Cerebellar nuclear complex (tissue), 1 donor: ENCODE measurements around the gene VPS37C.
"Not testable (repeated sequence)": the region's sequence is repeated elsewhere in the genome, so short reads cannot be mapped to it uniquely, and the experiment has no call there.

ENCODE experiments used
- DNase-seq, 2 experiments: peaks; one replicate each; lab custom pipeline; 2025; lab: John Stamatoyannopoulos, UW

The VPS37C gene

DNA sequence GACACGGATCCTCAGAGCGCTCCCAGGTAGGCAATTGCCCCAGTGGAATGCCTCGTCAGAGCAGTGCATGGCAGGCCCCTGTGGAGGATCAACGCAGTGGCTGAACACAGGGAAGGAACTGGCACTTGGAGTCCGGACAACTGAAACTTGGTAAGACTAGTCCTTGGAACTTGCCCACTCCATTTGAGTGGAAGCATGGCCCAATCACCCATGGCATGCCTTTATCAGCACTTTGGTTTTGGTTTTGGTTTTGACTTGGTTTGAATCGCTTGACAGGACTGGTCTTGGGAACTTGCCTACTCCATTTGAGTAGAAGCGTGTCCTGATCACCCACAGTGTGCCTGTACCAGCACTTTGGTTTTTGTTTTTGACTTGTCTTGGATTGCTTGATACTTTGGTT, 67.1 kb downstream of the VPS37C start:
- DNase-seq, result not testable (repeated sequence)

DNA sequence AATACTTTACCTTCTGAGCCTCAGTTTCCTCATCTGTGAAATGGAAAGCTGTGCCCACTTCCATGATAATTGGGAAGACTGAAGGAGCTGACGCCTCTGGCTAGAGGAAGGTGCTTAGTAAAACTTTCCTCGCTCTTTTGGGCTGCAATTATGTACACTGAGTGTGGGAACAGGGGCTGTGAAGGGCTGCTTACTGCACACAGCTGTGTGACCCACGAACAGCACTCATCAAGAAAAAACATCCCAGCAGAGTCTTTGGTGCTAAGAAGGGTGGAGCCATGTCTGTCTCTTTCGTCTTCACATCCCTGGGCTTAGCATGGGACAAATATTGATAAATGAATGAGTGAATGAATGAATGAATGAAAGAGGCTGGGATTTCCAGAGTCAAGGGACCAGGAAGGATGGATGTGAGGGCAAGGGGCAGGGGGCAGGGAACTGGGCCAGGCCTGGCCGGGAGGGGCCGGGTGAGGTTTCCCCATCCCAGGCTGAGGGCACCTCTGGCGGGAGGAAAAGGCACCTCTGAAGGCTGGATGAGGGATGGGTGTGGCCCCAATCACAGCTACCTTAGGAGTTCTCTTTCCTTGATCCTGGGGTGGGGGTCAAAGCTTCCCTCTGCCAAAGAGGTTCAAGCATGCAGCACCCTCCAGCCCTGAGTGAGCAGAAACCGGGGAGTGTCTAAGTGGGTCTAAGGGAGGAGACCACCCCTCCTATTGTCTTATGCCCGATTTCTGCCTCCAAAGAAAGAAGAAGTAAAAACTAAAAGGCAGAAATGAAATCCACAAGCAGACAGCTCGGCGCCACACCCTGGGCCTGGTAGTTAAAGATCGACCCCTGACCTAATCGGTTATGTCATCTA, 68.1 kb downstream of the VPS37C start:
- no peak for DNase-seq

DNA sequence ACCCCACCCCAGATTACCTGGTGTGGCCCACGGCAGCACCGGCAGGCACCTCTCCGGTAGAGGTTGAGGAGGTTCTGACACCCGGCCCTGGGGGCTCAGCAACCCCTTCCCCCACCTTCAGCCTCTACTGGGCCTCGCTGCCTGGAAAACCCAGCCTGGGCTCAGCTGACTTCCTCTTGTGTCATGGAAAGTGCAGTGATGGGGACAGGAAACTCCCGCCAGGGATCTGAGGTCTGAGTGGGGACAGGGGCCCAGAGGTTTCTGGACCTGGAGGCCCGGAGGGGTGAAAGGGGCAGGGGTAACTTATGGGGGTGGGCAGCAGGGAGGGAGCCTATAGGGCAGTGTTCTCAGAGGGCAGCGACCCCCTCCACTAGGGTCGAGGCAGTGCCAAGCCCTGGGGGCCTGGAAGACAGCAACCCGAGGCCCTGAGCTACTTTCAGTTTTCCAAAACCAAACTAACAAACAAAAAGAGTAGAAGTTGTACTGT, 68.9 kb downstream of the VPS37C start:
- DNase-seq, result no peak

DNA sequence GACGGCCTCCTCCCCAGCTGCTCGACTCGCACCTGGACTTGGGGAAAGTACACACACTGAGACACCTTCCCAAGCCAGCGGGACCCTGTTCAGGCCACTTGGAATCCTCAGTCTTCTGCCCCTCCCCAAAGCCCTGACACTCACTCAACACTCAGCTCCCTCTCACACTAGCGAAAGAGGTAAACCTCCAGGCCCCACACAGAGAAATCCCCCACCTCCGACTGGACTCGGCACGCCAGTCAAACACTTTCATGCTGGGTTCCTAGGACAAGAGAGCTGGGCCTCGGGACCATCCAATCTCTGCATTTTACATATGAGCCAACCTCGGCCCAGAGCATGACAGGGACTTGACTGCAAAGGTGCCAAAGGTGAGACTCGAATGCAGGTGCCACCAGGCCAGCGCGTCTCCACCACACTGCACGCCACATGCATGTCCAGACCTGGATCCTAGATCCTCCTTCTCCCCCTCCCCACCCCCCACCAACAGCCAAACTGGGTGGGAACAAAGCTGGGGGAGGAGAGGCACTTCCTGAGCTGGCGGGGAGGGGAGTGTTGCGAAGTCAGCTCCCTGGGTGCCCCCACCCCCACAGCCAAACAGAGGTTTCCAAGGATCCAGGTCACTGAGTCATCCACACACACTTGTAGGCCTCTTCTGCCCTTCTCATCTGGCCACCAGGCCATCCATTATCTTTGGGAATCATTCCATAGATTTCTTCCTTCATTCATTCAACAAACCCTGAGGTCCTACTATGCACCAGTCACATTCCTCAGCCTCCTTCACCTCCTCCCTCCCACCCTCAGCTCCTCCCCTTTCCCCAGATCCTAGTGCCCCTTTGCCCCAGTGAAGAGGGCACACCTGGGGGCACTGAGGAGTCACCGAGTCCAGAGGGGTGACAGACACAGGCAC, 69.6 kb downstream of the VPS37C start:
- no peak for DNase-seq

DNA sequence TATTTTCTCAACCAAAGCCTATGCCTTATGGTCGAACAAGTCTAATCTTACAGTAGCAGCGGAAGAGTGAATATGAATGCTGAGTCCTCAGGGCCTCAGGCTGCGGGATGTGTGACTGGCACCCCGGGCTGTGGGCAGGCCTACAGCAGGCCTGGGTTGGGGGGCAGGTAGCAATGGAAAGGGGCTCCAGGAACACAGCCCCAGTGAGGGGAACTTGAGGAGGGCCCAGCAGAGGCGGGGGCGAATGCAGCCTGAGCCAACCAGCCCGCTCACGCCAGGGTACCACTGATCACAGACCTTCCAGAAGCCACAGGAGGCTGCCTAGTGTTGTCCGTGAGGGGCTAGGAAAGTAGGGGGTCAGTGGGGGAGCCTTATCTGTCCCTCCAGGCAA, 70.2 kb downstream of the VPS37C start:
- DNase-seq, result no peak

DNA sequence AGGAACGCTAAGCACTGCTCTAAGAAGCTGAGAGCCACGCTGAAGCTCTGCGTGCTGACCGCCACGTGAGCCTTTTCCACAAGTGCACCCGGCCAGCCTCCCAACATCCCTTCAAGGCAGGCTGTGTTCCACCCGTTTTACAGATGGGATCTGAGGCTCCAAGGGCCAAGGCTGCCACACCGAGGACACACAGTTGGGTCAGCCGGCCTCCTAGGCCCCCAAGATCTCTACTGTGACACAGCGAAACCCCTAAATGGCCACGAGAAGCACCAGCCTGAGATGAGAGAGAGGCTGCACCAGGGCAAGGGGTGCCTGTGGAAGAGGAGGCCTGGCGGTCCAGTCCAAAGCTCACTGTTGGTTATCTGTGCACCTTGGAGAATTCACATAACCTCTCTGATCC, 70.7 kb downstream of the VPS37C start:
- no peak for DNase-seq

DNA sequence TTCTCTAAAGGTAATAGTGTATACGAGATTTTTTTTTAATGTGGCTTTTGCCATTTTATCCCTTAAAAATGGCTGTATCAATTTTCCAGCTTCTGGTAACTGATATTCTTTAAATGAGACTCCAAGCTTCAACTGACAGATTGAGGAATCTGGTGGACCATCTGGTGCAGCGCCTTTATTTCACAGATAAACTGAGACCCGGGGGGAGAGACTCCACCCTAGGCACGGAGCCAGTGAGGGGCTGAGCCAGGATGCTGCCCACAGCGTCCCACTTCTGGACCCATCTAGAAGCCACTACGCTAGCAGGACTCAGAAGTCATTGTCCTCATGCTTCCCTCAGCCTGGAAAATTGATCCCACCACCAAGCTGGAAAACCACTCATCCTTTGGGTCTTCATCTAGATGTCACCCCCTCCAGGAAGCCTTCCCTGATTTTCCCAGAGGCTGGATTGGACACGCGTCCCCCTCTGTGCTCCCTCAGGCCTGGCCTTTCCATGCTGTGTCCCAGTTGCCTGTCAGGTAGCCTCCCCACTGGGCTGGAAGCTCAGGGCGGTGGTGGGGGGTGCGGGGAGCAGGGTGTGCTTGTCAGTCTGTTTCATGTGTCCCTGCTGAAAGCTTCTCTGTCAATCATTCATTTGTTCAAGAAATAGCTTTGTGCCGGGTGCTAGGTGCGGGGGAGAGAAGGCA, 71.3 kb downstream of the VPS37C start:
- no peak for DNase-seq

DNA sequence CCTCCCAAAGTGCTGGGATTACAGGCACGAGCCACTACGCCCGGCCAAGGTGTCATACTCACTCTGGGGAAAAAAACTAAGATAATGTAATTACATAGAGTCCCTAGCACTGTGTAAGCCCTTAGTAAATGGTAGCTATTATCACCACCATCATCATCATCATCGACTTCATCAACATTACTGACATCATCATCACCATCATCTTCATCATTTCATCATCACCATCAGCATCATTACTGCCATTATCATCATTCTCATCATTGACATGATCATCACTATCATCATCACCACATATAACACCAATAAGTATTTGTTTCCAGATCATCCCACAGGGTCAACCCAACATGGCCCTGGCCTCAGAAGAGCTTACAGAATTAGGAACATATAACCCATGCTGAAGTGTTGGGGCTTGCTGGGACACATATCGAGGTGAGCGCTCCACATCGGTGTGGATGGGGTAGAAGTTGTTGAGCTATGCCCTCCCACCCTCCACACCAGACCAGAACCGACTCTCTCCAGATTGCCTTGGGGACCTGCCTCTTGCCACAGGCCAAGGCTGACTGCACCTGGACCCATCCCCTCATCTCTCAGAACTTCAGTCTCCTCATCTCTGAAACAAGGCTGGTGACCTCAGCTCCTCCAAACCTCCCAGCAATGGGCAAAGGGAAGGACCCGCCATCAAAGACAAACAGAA, 73.7 kb downstream of the VPS37C start:
- no peak for DNase-seq

DNA sequence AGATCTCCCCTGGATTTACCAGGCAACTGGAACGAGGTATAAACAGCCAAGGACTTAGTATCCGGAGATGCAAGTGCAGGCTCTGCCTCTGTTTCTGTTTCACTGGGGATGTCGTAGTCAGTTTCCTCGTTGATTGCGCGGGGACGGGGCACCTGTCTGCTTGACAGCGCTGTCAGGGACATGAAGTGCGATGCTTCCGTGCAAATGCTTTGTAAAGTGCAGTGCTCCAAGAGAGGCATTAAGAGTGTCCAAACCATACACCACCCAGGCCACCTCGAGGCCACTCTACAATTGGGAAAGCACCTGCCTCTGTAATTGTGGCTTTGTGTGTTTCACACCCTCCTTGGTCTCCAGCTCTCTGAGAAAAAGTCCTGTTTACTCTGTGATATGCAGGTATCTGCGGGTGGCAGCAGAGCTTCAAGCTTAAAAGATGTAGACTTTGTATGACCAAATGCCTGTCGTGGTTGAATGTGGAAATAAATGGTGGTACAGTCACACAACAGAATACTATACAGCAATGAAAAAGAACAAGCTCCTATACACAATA, 77.6 kb downstream of the VPS37C start:
- DNase-seq, result no peak

DNA sequence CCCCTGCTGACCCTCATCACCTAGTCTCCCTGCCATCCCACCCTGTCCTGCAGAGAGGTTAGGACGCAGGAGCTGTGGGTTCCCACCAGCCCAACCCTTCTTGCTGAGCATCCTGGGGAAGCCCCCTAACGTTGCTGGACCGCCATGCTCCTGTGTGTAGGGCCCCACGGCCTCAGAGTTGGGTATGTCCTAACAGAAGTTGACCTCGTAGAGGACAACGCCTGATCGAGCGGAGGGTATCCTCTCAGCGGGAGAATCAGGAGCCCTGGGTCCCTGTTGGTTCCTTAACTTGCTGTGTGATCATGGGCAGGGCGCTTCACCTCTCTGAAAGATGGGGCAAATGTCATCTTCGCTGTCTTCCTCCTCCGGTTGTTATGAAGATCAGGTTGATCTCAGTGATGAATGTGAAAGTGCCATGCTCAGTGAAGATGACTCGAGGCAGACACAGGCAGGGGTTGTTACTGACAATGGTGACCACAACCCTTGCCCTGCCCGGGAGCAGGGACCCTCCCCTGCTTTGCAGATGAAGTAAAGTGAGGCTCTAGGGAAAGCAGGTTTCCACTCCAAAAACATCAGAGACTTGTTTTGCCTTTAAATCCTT, 78.2 kb downstream of the VPS37C start:
- DNase-seq, result no peak

DNA sequence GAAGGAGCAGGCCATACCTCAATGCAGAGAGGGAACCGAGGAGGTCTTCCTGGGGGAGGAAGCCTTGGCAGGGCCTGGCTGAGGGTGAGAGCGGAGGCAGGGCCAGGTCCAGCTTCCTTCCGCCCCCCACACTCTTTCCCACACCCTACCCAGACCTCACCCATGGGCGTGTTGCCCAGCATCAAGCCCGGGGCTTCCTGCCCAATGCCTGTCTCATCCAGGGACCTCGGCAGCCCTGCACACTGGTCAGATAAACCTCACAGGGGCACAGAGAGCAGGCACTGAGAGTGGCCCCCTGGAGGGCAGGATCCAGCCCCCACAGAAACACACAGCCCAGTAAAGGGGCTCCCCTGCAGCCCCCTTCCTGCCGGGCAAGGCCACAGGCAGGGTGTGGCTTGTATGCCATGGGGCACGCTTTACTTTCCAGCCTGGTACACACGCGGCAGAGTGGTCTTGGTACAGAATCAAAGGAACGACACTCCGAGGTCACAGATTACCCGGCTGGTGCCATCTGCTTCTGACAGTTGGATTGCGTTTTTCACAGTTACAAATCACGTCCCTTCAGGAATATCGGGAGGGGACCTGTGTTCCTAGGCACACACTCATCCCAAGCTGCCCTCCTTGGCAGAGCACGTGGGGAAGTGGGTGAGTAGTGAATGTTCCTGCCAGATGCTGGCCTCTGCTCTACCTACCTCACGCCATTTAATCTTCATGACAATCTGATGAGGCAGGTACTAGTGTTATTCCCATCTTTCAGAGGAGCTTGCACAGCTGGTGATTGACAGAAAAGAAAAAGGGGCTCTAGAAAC, 79.0 kb downstream of the VPS37C start:
- DNase-seq, result no peak

DNA sequence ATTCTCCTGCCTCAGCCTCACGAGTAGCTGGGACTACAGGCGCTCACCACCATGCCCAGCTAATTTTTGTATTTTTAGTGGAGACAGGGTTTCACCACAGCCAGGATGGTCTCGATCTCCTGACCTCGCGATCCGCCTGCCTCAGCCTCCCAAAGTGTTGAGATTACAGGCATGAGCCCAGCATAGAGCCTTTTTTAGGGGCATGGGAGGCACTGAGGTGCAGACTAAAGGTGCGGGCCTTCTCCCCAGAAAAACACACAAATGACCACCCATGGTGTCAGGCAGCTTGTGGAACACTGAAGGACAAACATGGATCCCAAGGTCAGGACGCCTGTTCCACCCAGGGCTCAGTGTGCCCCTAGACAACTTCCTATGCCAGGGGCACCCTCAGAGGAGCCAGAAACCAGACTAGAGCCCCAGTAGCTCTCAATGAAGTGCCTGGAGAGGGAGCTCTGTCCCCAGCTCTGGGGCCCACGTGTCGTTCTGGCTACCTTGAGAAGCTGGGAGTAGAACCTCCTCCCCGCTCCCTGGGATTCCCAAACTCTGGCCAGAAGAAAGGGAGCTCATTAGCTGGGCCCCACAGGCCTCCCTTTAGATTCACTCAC, 80.1 kb downstream of the VPS37C start:
- DNase-seq, result no peak

DNA sequence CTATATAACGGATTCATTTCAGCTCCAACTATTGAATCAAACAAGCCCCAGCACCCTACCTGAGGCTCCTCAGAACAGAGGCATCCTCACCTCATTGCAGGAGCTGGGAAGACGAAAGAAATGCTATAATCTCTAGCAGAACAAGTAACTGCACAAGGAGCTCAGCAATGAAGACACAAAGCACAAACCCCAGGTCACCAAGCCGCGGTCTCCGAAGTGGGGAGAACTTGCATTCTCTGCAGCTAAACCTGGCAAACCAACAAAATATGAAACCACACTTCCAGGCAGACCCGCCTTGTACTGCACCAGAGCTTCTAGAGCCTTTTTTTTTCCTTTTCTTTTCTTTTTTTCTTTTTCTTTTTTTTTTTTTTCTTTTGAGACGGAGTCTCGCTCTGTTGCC, 80.7 kb downstream of the VPS37C start:
- DNase-seq, result no peak
